ENCODE data around the gene ATRNL1.

DNA sequence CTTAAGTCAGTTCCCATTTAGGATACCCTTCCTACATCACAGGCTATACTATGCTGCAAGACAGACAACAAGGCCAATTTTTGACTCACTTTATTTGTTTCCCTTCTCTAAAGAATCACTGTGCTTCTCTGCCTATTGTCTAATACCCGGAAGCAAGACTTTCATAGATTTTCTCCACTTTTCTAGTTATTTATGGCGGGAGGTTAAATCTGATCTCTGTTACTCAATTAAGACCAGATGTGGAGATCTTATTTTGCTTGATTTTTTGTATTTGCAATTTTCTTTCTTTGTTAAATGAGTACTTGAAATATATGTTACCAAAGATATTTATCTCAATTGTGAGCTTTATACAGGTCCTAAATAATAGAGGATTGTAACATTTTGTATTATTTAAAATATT, 511.5 kb downstream of the ATRNL1 start:
- TF ChIP-seq, protein P1, sequence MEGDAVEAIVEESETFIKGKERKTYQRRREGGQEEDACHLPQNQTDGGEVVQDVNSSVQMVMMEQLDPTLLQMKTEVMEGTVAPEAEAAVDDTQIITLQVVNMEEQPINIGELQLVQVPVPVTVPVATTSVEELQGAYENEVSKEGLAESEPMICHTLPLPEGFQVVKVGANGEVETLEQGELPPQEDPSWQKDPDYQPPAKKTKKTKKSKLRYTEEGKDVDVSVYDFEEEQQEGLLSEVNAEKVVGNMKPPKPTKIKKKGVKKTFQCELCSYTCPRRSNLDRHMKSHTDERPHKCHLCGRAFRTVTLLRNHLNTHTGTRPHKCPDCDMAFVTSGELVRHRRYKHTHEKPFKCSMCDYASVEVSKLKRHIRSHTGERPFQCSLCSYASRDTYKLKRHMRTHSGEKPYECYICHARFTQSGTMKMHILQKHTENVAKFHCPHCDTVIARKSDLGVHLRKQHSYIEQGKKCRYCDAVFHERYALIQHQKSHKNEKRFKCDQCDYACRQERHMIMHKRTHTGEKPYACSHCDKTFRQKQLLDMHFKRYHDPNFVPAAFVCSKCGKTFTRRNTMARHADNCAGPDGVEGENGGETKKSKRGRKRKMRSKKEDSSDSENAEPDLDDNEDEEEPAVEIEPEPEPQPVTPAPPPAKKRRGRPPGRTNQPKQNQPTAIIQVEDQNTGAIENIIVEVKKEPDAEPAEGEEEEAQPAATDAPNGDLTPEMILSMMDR (IDR thresholded peaks at IDR 0.05), result no peak
- no peak for TF ChIP-seq POLR2A (IDR thresholded peaks at IDR 0.05)
